GM21423 (cell line): ENCODE data around the gene TK2.
"Not testable (repeated sequence)": the region's sequence is repeated elsewhere in the genome, so short reads cannot be mapped to it uniquely, and the experiment has no call there.

Experiments
- ATAC-seq: cut with Tn5 transposase; IDR thresholded peaks from one replicate; pipeline ENCODE4 v1.9.1; 2021; ENCODE audit warnings: mild to moderate bottlenecking, moderate library complexity; ENCODE audit not compliant: unreplicated experiment

The TK2 gene

GRCh38 chr16:66471264-66471663, 78.7 kb downstream of the TK2 start:
- ATAC-seq, result no peak

GRCh38 chr16:66470556-66470955, 79.4 kb downstream of the TK2 start:
- no peak for ATAC-seq

- ATAC-seq, result no peak
Measured at GRCh38 chr16:66469947-66470546, 79.9 kb downstream of the TK2 start.

GRCh38 chr16:66469291-66469946, 80.5 kb downstream of the TK2 start:
- no peak for ATAC-seq

GRCh38 chr16:66468321-66468965, 81.5 kb downstream of the TK2 start:
- ATAC-seq, result no peak

GRCh38 chr16:66467611-66468010, 82.3 kb downstream of the TK2 start:
- no peak for ATAC-seq

GRCh38 chr16:66466636-66467035, 83.3 kb downstream of the TK2 start:
- not testable (repeated sequence) for ATAC-seq

GRCh38 chr16:66465946-66466345, 84.0 kb downstream of the TK2 start:
- not testable (repeated sequence) for ATAC-seq

- ATAC-seq, result no peak
Measured at GRCh38 chr16:66462912-66463311, 87.0 kb downstream of the TK2 start.

GRCh38 chr16:66460703-66461102, 89.2 kb downstream of the TK2 start:
- ATAC-seq, result no peak

- ATAC-seq, result no peak
Measured at GRCh38 chr16:66459878-66460277, 90.0 kb downstream of the TK2 start.

GRCh38 chr16:66458853-66459252, 91.1 kb downstream of the TK2 start:
- no peak for ATAC-seq

GRCh38 chr16:66458292-66458691, 91.6 kb downstream of the TK2 start:
- no peak for ATAC-seq
